ENCODE measurements around the gene HDAC7. TPM values are rescaled to one million over a fixed set of nuclear protein-coding genes. Genes with fewer than 3 reads are reported as not detected.

Gene HDAC7
- total and polyA plus RNA-seq, 4 donors, result 3.5 to 14.7 (median 7.2) TPM

- Histone ChIP-seq H3K36me3 (ENCODE audit: control insufficient read depth in 4 of 4, insufficient read depth in 3 of 4, low read depth in 1 of 4, low read length in 3 of 4) (no peaks in the 10 kb centered on the region), H3K9me3 (ENCODE audit: control insufficient read depth in 4 of 4, low read length in 3 of 4) (no peaks in the 10 kb centered on the region), H3K4me3 (ENCODE audit: low read depth in 1 of 3, low read length in 3 of 3) (peak overlapping the region; percentile 30 to 73 (median 47)), H3K27ac (ENCODE audit: low read depth in 1 of 2, low read length in 2 of 2) (no peak overlapping the region), H3K27me3 (ENCODE audit: control insufficient read depth in 4 of 4, insufficient read depth in 4 of 4, low read length in 3 of 4) (no peaks in the 10 kb centered on the region), H3K9ac (ENCODE audit: low read depth in 1 of 2, low read length in 2 of 2) (peak overlapping the region in 1 of 2 donors; percentile 60), H3K4me1 (ENCODE audit: control insufficient read depth in 4 of 4, insufficient read depth in 4 of 4, low read length in 3 of 4) (peaks cover 5 to 19% (median 13%) of the 10 kb centered on the region in 4 donors)
- 59% methylated on average over 14 of the region's 14 CpGs for whole genome bisulfite sequencing
- DNase-seq (ENCODE audit: low spot score), result no peak
- TF ChIP-seq SP1 (IDR thresholded peaks at IDR 0.05) (no peak), NR2F2 (IDR thresholded peaks at IDR 0.05) (no peak), REST (IDR thresholded peaks at IDR 0.05) (no peak), GABPA (IDR thresholded peaks at IDR 0.05 in 1 of 2, conservative IDR thresholded peaks at IDR 0.05 in 1 of 2) (no peak), MAX (IDR thresholded peaks at IDR 0.05) (no peak), CTCF (IDR thresholded peaks at IDR 0.05; ENCODE audit: low read depth, low read length, missing input control) (no peak), RAD21 (IDR thresholded peaks at IDR 0.05) (no peak), HNF4G (IDR thresholded peaks at IDR 0.05) (no peak)
Measured at GRCh38 chr12:47773858-47774580, 45.7 kb downstream of the HDAC7 start.

GRCh38 chr12:47773062-47773857 is 46.4 kb downstream of the HDAC7 start, which contains the start of gene SLC48A1:
SLC48A1 (plus strand) TSS chr12:47773238; CDS start chr12:47773305, 67 bp downstream.
- Histone ChIP-seq H3K4me3 (ENCODE audit: low read depth in 1 of 3, low read length in 3 of 3) (peak within 1 kb of the TSS; percentile 30 to 73 (median 55)), H3K9ac (ENCODE audit: low read depth in 1 of 2, low read length in 2 of 2) (peak within 1 kb of the TSS; percentile 21 to 60), H3K4me1 (ENCODE audit: control insufficient read depth in 4 of 4, insufficient read depth in 4 of 4, low read length in 3 of 4) (peaks cover 6 to 26% (median 15%) of the 10 kb centered on the region in 4 donors), H3K9me3 (ENCODE audit: control insufficient read depth in 4 of 4, low read length in 3 of 4) (no peaks in the 10 kb centered on the region), H3K27ac (ENCODE audit: low read depth in 1 of 2, low read length in 2 of 2) (peak within 1 kb of the TSS in 1 of 2 donors; percentile 49), H3K27me3 (ENCODE audit: control insufficient read depth in 4 of 4, insufficient read depth in 4 of 4, low read length in 3 of 4) (no peaks in the 10 kb centered on the region), H3K36me3 (ENCODE audit: control insufficient read depth in 4 of 4, insufficient read depth in 3 of 4, low read depth in 1 of 4, low read length in 3 of 4) (no peaks in the 10 kb centered on the region)
- no peak for TF ChIP-seq HNF4A (conservative IDR thresholded peaks at IDR 0.05)
- TF ChIP-seq SP1 (IDR thresholded peaks at IDR 0.05), result peak; percentile 17
- peak; percentile 33 for TF ChIP-seq CTCF (IDR thresholded peaks at IDR 0.05; ENCODE audit: low read depth, low read length, missing input control)
- DNase-seq (ENCODE audit: low spot score), result peak; percentile 85
- under 1% methylated on average over 106 of the region's 106 CpGs for WGBS

Measured in liver (tissue), 9 donors.